H1 (cell line): ENCODE data around the gene UBE2D4. TPM values are rescaled to one million over a fixed set of nuclear protein-coding genes. Genes with fewer than 3 reads are reported as not detected.

Experiments
- CTCF ChIA-PET: fragments of 300-600 bp; sonication (Branson Sonifier 250); formaldehyde crosslinking; loops from one replicate; lab custom pipeline; 2021; ENCODE audit not compliant: partially characterized antibody; lab: Charles Lee
- POLR2A ChIA-PET: fragments of 300-600 bp; sonication (Branson Sonifier 250); formaldehyde crosslinking; loops from one replicate; lab custom pipeline; 2021; ENCODE audit warnings: inconsistent platforms; ENCODE audit not compliant: partially characterized antibody; lab: Charles Lee
- DNase-seq, 2 experiments: peaks; one replicate each; pipeline versions ENCODE4 v3.0.0 to v3.0.0-alpha.2; 2010 to 2022; ENCODE audit warnings: low spot score in 2 of 2, low read depth in 1 of 2, mixed read lengths in 1 of 2
- FAIRE-seq: peaks from 2 replicates; lab custom pipeline; 2011; peaks lifted over from hg19 to GRCh38; lab: Jason Lieb, UNC
- H2AFZ ChIP-seq: 2 replicates; pipeline ENCODE4 v1.8.1; 2012; ENCODE audit warnings: low read length, inconsistent platforms
- H2AK5ac ChIP-seq: 2 replicates; pipeline ENCODE4 v1.6.1; 2013; ENCODE audit warnings: low read depth, low read length
- H2BK120ac ChIP-seq: replicated peaks from 2 replicates; pipeline ENCODE3; 2013; ENCODE audit warnings: low read depth, low read length, inconsistent platforms
- H2BK12ac ChIP-seq: 2 replicates; pipeline ENCODE4 v1.6.1; 2013; ENCODE audit warnings: low read depth, low read length
- H2BK15ac ChIP-seq: 2 replicates; pipeline ENCODE4 v1.6.1; 2013; ENCODE audit warnings: low read length
- H2BK20ac ChIP-seq: 2 replicates; pipeline ENCODE4 v1.6.1; 2013; ENCODE audit warnings: low read length
- H2BK5ac ChIP-seq: 2 replicates; pipeline ENCODE4 v1.6.1; 2013; ENCODE audit warnings: low read depth, low read length
- H3K14ac ChIP-seq: 2 replicates; pipeline ENCODE4 v1.6.1; 2013; ENCODE audit warnings: inconsistent platforms; ENCODE audit not compliant: insufficient read length
- H3K18ac ChIP-seq: 2 replicates; pipeline ENCODE4 v1.6.1; 2013; ENCODE audit warnings: low read length; ENCODE audit errors: extremely low read depth
- H3K23ac ChIP-seq: 2 replicates; pipeline ENCODE4 v1.6.1; 2013; ENCODE audit warnings: inconsistent platforms; ENCODE audit not compliant: insufficient read length
- H3K23me2 ChIP-seq: 2 replicates; pipeline ENCODE4 v1.6.1; 2013; ENCODE audit warnings: low read depth, low read length
- H3K27ac ChIP-seq: 2 replicates; pipeline ENCODE4 v1.6.1; 2011; ENCODE audit warnings: low read depth, low read length, inconsistent platforms
- H3K27me3 ChIP-seq, 4 experiments: replicated peaks in 1 of 4; 1 replicate in 1 of 4; 2 replicates in 3 of 4; pipeline versions ENCODE4 v1.6.1 to v1.8.1; 2011 to 2013; ENCODE audit warnings: low read length in 3 of 4, mild to moderate bottlenecking in 3 of 4, inconsistent platforms in 2 of 4, mixed read lengths in 2 of 4, moderate library complexity in 1 of 4; ENCODE audit not compliant: control insufficient read depth in 3 of 4, insufficient read depth in 3 of 4; ENCODE audit errors: extremely low read depth in 1 of 4
- H3K36me3 ChIP-seq, 4 experiments: 2 replicates each; pipeline versions ENCODE4 v1.6.1 to v1.8.1; 2011 to 2013; ENCODE audit warnings: mild to moderate bottlenecking in 4 of 4, low read length in 3 of 4, moderate library complexity in 2 of 4, control low read depth in 1 of 4, inconsistent platforms in 1 of 4; ENCODE audit not compliant: insufficient read depth in 4 of 4, control insufficient read depth in 2 of 4
- H3K4ac ChIP-seq: replicated peaks from 2 replicates; pipeline ENCODE3; 2013; ENCODE audit warnings: low read length, low read depth, mixed read lengths, inconsistent platforms; ENCODE audit not compliant: insufficient read length
- H3K4me1 ChIP-seq, 4 experiments: replicated peaks in 1 of 4; 1 replicate in 1 of 4; 2 replicates in 3 of 4; pipeline versions ENCODE4 v1.6.1 to v1.8.1; 2011 to 2013; ENCODE audit warnings: low read length in 3 of 4, inconsistent platforms in 2 of 4, mixed read lengths in 1 of 4; ENCODE audit not compliant: insufficient read depth in 4 of 4, control insufficient read depth in 3 of 4
- H3K4me2 ChIP-seq, 2 experiments: 2 replicates each; pipeline versions ENCODE4 v1.6.1 to v1.8.1; 2011 to 2013; ENCODE audit warnings: low read depth in 2 of 2, low read length in 2 of 2, control low read depth in 1 of 2, inconsistent platforms in 1 of 2, mild to moderate bottlenecking in 1 of 2; ENCODE audit not compliant: insufficient read depth in 1 of 2
- H3K4me3 ChIP-seq, 4 experiments: fragments of 200-600, 300-600 bp in 1 of 4; sonication (generic), shearing (Covaris generic), sonication (Bioruptor Twin) in 1 of 4; 2 replicates each; pipeline versions ENCODE4 v1.5.1 to v1.8.1; 2011 to 2016; ENCODE audit warnings: low read length in 4 of 4, low read depth in 3 of 4, control low read depth in 2 of 4, inconsistent platforms in 2 of 4, mild to moderate bottlenecking in 2 of 4, mixed read lengths in 1 of 4, moderate library complexity in 1 of 4; ENCODE audit not compliant: insufficient read depth in 2 of 4; ENCODE audit errors: extremely low read depth in 1 of 4
- H3K56ac ChIP-seq: replicated peaks from 2 replicates; pipeline ENCODE3; 2013; ENCODE audit warnings: low read depth, mild to moderate bottlenecking, mixed read lengths, low read length, inconsistent platforms; ENCODE audit not compliant: insufficient read length
- H3K79me1 ChIP-seq: 2 replicates; pipeline ENCODE4 v1.6.1; 2013; ENCODE audit warnings: low read depth, low read length, control low read depth
- H3K79me2 ChIP-seq, 2 experiments: 2 replicates each; pipeline versions ENCODE4 v1.6.1 to v1.8.1; 2012 to 2013; ENCODE audit warnings: low read length in 2 of 2, mild to moderate bottlenecking in 2 of 2, inconsistent platforms in 1 of 2; ENCODE audit not compliant: insufficient read depth in 2 of 2, control insufficient read depth in 1 of 2
- H3K9ac ChIP-seq, 4 experiments: replicated peaks in 1 of 4; 1 replicate in 1 of 4; 2 replicates in 3 of 4; pipeline versions ENCODE4 v1.6.1 to v1.8.1; 2011 to 2013; ENCODE audit warnings: low read depth in 3 of 4, low read length in 3 of 4, control low read depth in 2 of 4, mild to moderate bottlenecking in 2 of 4, moderate library complexity in 2 of 4, inconsistent platforms in 1 of 4; ENCODE audit errors: extremely low read depth in 1 of 4
- H3K9me3 ChIP-seq, 2 experiments: 2 replicates each; pipeline versions ENCODE4 v1.6.1 to v1.8.1; 2012 to 2013; ENCODE audit warnings: mild to moderate bottlenecking in 2 of 2, moderate library complexity in 2 of 2, control low read depth in 1 of 2, inconsistent platforms in 1 of 2, low read depth in 1 of 2, low read length in 1 of 2, mixed read lengths in 1 of 2; ENCODE audit not compliant: insufficient read depth in 2 of 2
- H4K20me1 ChIP-seq, 2 experiments: replicated peaks in 1 of 2; 2 replicates each; pipeline versions ENCODE3 to v1.8.1; 2011 to 2013; ENCODE audit warnings: inconsistent platforms in 2 of 2, low read length in 2 of 2, mild to moderate bottlenecking in 1 of 2; ENCODE audit not compliant: insufficient read depth in 2 of 2, control insufficient read depth in 1 of 2
- H4K5ac ChIP-seq: 2 replicates; pipeline ENCODE4 v1.6.1; 2013; ENCODE audit warnings: low read length, low read depth, mixed read lengths, inconsistent platforms; ENCODE audit not compliant: insufficient read length
- H4K8ac ChIP-seq: 2 replicates; pipeline ENCODE4 v1.8.0; 2013; ENCODE audit warnings: mild to moderate bottlenecking, moderate library complexity, low read length, inconsistent platforms; ENCODE audit not compliant: insufficient read depth; ENCODE audit errors: extremely low read depth
- H4K91ac ChIP-seq: replicated peaks from 2 replicates; pipeline ENCODE3; 2013; ENCODE audit warnings: low read length, mixed read lengths, inconsistent platforms; ENCODE audit not compliant: insufficient read length
- CBX5 ChIP-seq: fragments of 300-800, 300-1000 bp; sonication (generic); IDR thresholded peaks from 2 replicates; pipeline ENCODE4 v1.7.1; 2016; ENCODE audit warnings: antibody characterized with exemption, low read length, low read depth
- CEBPB ChIP-seq: IDR thresholded peaks from 2 replicates; pipeline ENCODE4 v1.6.1; 2012; ENCODE audit warnings: low read depth, low read length
- JUND ChIP-seq: IDR thresholded peaks from 2 replicates; pipeline ENCODE4 v1.6.1; 2011; ENCODE audit warnings: mild to moderate bottlenecking, improper control_type of control experiment, low read length
- KDM4A ChIP-seq: IDR thresholded peaks from one replicate; pipeline ENCODE4 v1.7.1; 2012; ENCODE audit warnings: low read depth, mild to moderate bottlenecking, moderate library complexity, low read length, inconsistent platforms; ENCODE audit not compliant: severe bottlenecking
- NANOG ChIP-seq: IDR thresholded peaks from 2 replicates; pipeline ENCODE4 v1.6.1; 2011; ENCODE audit warnings: low read length, low read depth, mild to moderate bottlenecking, inconsistent platforms; ENCODE audit not compliant: insufficient read depth, poor library complexity, severe bottlenecking
- RBBP5 ChIP-seq: IDR thresholded peaks from 2 replicates; pipeline ENCODE4 v1.7.1; 2012; ENCODE audit warnings: low read depth, mild to moderate bottlenecking, inconsistent platforms, low read length, moderate library complexity, borderline replicate concordance
- RNF2 ChIP-seq: fragments of 200-900, 300-1000 bp; sonication (generic); IDR thresholded peaks from 2 replicates; pipeline ENCODE4 v1.7.1; 2016; ENCODE audit warnings: borderline replicate concordance, low read depth, mild to moderate bottlenecking, antibody characterized with exemption, low read length; ENCODE audit not compliant: poor library complexity, severe bottlenecking; ENCODE audit errors: missing control alignments
- ZNF274 ChIP-seq: IDR thresholded peaks from 2 replicates; pipeline ENCODE4 v1.7.0; 2012; ENCODE audit warnings: low read length, borderline replicate concordance; ENCODE audit errors: extremely low read depth
- WGBS, 2 experiments: shearing (Covaris generic) in 1 of 2; methylation state at CpG; one replicate each; pipeline versions ENCODE4 v1.1.6 to v1.1.7; 2013 to 2015; ENCODE audit warnings: low lambda C conversion rate in 2 of 2, mixed read lengths in 2 of 2, inconsistent platforms in 1 of 2, low coverage in 1 of 2, missing lambda C conversion rate in 1 of 2; ENCODE audit not compliant: insufficient replicate concordance in 2 of 2, insufficient coverage in 1 of 2, insufficient read length in 1 of 2; ENCODE audit errors: extremely low coverage in 1 of 2, missing lambda C conversion rate in 1 of 2; 5-methylcytosine and 5-hydroxymethylcytosine counted together
- polyA plus RNA-seq, 7 experiments: library from polyadenylated mRNA; depleted of rRNA in 3 of 7; stranded (reverse) in 5 of 7; unstranded in 2 of 7; fragments of >200 nt in 5 of 7; fragments of 200-250 nt in 2 of 7; gene quantifications; 1 replicate in 5 of 7; 2 replicates in 1 of 7; 4 replicates in 1 of 7; pipeline versions ENCODE4 v1.2.1 to v1.2.3, GENCODE V29; 2011 to 2013; ENCODE audit warnings: missing spikeins in 2 of 7, mixed read lengths in 2 of 7
- total RNA-seq: library from RNA; stranded (reverse); fragmentation: NEBNext Ultra II Directional; extraction: Animal tissue kit (Norgen Biotek cat#: 25700); gene quantifications from 2 replicates; pipeline ENCODE4 v1.2.1, GENCODE V29; 2021

The UBE2D4 gene
- total and polyA plus RNA-seq, 2 of the 8 experiments (the other 6 are each of a cell fraction or from before 2014, with no cell fraction given) = 3.4 to 9.4 TPM

- no peak overlapping the region for H3K4me2 ChIP-seq
- H2BK12ac ChIP-seq = no peak overlapping the region
- no peaks in the 10 kb centered on the region for H3K79me2 ChIP-seq
- no peaks in the 10 kb centered on the region for H3K79me1 ChIP-seq
- no peak overlapping the region for H2AFZ ChIP-seq
- H3K4ac ChIP-seq = no peak overlapping the region
- H3K4me3 ChIP-seq = no peak overlapping the region
- ChIA-PET POLR2A (no interaction called here), CTCF (no interaction called here)
- H2BK20ac ChIP-seq = no peak overlapping the region
- no peak overlapping the region for H2BK5ac ChIP-seq
- no peak overlapping the region for H2BK120ac ChIP-seq
- no peaks in the 10 kb centered on the region for H3K36me3 ChIP-seq
- no peak overlapping the region for H4K5ac ChIP-seq
- no peak overlapping the region for H3K56ac ChIP-seq
- no peaks in the 10 kb centered on the region for H3K4me1 ChIP-seq
- H4K8ac ChIP-seq = no peak overlapping the region
- no peak overlapping the region for H4K91ac ChIP-seq
- H4K20me1 ChIP-seq = no peaks in the 10 kb centered on the region
- H3K23me2 ChIP-seq = no peaks in the 10 kb centered on the region
- no peak for DNase-seq
- no peak overlapping the region for H3K27ac ChIP-seq
- no peak overlapping the region for H2BK15ac ChIP-seq
- no peaks in the 10 kb centered on the region for H3K9me3 ChIP-seq
- no peak overlapping the region for H3K14ac ChIP-seq
- no peak overlapping the region for H3K23ac ChIP-seq
- H3K9ac ChIP-seq = no peak overlapping the region
- no peak for FAIRE-seq
- TF ChIP-seq RBBP5 = no peak
- no peak for TF ChIP-seq RNF2
- no peak for TF ChIP-seq JUND
- no peak for TF ChIP-seq ZNF274
- no peak for TF ChIP-seq KDM4A
- TF ChIP-seq NANOG = no peak
- no peak for TF ChIP-seq CBX5
- TF ChIP-seq CEBPB = no peak
- H2AK5ac ChIP-seq = no peak overlapping the region
- 60% methylated on average over 1 of the region's 1 CpG; no CpG with 5 or more reads in 1 of the 2 experiments for WGBS, 2 experiments
- no peaks in the 10 kb centered on the region for H3K27me3 ChIP-seq
- H3K18ac ChIP-seq = no peak overlapping the region
Observed at GRCh38 chr7:43960933-43961332, 34.7 kb downstream of the UBE2D4 start.
